CD4-positive, alpha-beta T cell (primary cell): ENCODE data around the gene C4BPB. TPM values are rescaled to one million over a fixed set of nuclear protein-coding genes. Genes with fewer than 3 reads are reported as not detected.

Source experiments
- ATAC-seq: fragments of 200-7000 bp; cut with Tn5 transposase; one replicate; pipeline ENCODE4 v1.10.0; 2022; ENCODE audit warnings: mild to moderate bottlenecking; ENCODE audit not compliant: poor library complexity
- CTCF ChIA-PET: fragments of 350-600 bp; sonication (Branson Sonifier 250); formaldehyde crosslinking; loops from one replicate; lab custom pipeline; 2021; ENCODE audit warnings: antibody characterized with exemption, inconsistent platforms; lab: Charles Lee
- POLR2A ChIA-PET: fragments of 350-600 bp; sonication (Branson Sonifier 250); formaldehyde crosslinking; loops from one replicate; lab custom pipeline; 2021; ENCODE audit warnings: antibody characterized with exemption, inconsistent platforms; lab: Charles Lee
- DNase-seq, 14 experiments: peaks; one replicate each; pipeline ENCODE4 v3.0.0-alpha.2; 2013 to 2020; ENCODE audit warnings: mixed read lengths in 2 of 14
- H3K27ac ChIP-seq, 2 donors: one replicate each; pipeline versions ENCODE4 v1.5.1 to v1.7.0; 2013; ENCODE audit warnings: low read length in 2 of 2, low read depth in 1 of 2, mild to moderate bottlenecking in 1 of 2
- H3K27me3 ChIP-seq, 2 experiments: 1 replicate in 1 of 2; 2 replicates in 1 of 2; pipeline versions ENCODE4 v1.6.1 to v1.7.0; 2013; ENCODE audit warnings: low read length in 2 of 2, control low read depth in 1 of 2, mild to moderate bottlenecking in 1 of 2, moderate library complexity in 1 of 2; ENCODE audit not compliant: insufficient read depth in 2 of 2, control insufficient read depth in 1 of 2
- H3K36me3 ChIP-seq: one replicate; pipeline ENCODE4 v1.6.1; 2013; ENCODE audit warnings: low read length, control low read depth; ENCODE audit not compliant: insufficient read depth
- H3K4me1 ChIP-seq: one replicate; pipeline ENCODE4 v1.6.1; 2013; ENCODE audit warnings: low read length, control low read depth; ENCODE audit not compliant: insufficient read depth
- H3K4me3 ChIP-seq: one replicate; pipeline ENCODE4 v1.5.1; 2013; ENCODE audit warnings: mild to moderate bottlenecking, low read length, moderate library complexity
- H3K9me3 ChIP-seq, 2 experiments: 1 replicate in 1 of 2; 2 replicates in 1 of 2; pipeline versions ENCODE4 v1.6.1 to v1.7.0; 2013; ENCODE audit warnings: low read length in 2 of 2, mild to moderate bottlenecking in 2 of 2, control low read depth in 1 of 2, moderate library complexity in 1 of 2; ENCODE audit not compliant: control insufficient read depth in 1 of 2, insufficient read depth in 1 of 2
- H3K27ac Mint-ChIP-seq: one replicate; pipeline ENCODE4 v1.8.0; 2020; ENCODE audit warnings: mixed read lengths
- H3K27me3 Mint-ChIP-seq: one replicate; pipeline ENCODE4 v1.8.0; 2021; ENCODE audit warnings: mixed read lengths
- H3K36me3 Mint-ChIP-seq: one replicate; pipeline ENCODE4 v1.8.0; 2021; ENCODE audit warnings: low read depth, mixed read lengths
- H3K4me1 Mint-ChIP-seq: one replicate; pipeline ENCODE4 v1.8.0; 2021; ENCODE audit warnings: low read depth, mixed read lengths
- H3K4me3 Mint-ChIP-seq: one replicate; pipeline ENCODE4 v1.8.0; 2020; ENCODE audit warnings: mild to moderate bottlenecking, mixed read lengths
- H3K9me3 Mint-ChIP-seq: one replicate; pipeline ENCODE4 v1.8.0; 2020; ENCODE audit warnings: mixed read lengths
- intact Hi-C, 2 experiments: fragments of 100-400 bp; cut with DNase I in 1 of 2; cut with micrococcal nuclease in 1 of 2; formaldehyde crosslinking; loops; one replicate each; pipeline versions ENCODE4 v1.15.1 to v1.9.0; 2023 to 2025; cut with DNase I, micrococcal nuclease
- total RNA-seq, 174 experiments: library from RNA in 2 of 174; stranded (reverse) in 2 of 174; gene quantifications; one replicate each; pipeline ENCODE4 v1.2.3 and lab custom pipeline; 2021 to 2026
- TF ChIP-seq, protein P1 (sequence below): fragments of 200-600 bp; IDR thresholded peaks from one replicate; pipeline ENCODE4 v1.8.0; 2022; ENCODE audit warnings: antibody characterized with exemption, mild to moderate bottlenecking

C4BPB gene
- total RNA-seq, 2 experiments from 2014 or later, result 1.6 to 2.1 TPM

- ATAC-seq (no peak), DNase-seq (no peak)
- intact Hi-C loops, result loop anchor here in 1 of 2 experiments (10.0 kb wide), 1 partner anchor 698 kb away; the partner anchor contains the start of gene CD46
- Mint-ChIP-seq H3K9me3 (no peaks in the 10 kb centered on the region), H3K27ac (no peak overlapping the region), H3K27me3 (no peaks in the 10 kb centered on the region), H3K36me3 (peaks cover 7% of the 10 kb centered on the region), H3K4me3 (no peak overlapping the region), H3K4me1 (peaks cover 29% of the 10 kb centered on the region)
- H3K36me3 ChIP-seq, result no peaks in the 10 kb centered on the region
- H3K4me3 ChIP-seq, result no peak overlapping the region
- no peaks in the 10 kb centered on the region for H3K9me3 ChIP-seq
- H3K27me3 ChIP-seq, result no peaks in the 10 kb centered on the region
- CTCF ChIA-PET, result interaction anchor here (0.7 kb wide), 1 partner anchor 28 kb away, joined by 3 read pairs; no protein-coding TSS in a partner anchor
- no peak overlapping the region for H3K27ac ChIP-seq
- TF ChIP-seq, protein P1, sequence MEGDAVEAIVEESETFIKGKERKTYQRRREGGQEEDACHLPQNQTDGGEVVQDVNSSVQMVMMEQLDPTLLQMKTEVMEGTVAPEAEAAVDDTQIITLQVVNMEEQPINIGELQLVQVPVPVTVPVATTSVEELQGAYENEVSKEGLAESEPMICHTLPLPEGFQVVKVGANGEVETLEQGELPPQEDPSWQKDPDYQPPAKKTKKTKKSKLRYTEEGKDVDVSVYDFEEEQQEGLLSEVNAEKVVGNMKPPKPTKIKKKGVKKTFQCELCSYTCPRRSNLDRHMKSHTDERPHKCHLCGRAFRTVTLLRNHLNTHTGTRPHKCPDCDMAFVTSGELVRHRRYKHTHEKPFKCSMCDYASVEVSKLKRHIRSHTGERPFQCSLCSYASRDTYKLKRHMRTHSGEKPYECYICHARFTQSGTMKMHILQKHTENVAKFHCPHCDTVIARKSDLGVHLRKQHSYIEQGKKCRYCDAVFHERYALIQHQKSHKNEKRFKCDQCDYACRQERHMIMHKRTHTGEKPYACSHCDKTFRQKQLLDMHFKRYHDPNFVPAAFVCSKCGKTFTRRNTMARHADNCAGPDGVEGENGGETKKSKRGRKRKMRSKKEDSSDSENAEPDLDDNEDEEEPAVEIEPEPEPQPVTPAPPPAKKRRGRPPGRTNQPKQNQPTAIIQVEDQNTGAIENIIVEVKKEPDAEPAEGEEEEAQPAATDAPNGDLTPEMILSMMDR, result no peak
- POLR2A ChIA-PET, result no interaction called here
- peaks cover 16% of the 10 kb centered on the region for H3K4me1 ChIP-seq
Measured at GRCh38 chr1:207056673-207057072, 32.0 kb upstream of the C4BPB start.

DNA sequence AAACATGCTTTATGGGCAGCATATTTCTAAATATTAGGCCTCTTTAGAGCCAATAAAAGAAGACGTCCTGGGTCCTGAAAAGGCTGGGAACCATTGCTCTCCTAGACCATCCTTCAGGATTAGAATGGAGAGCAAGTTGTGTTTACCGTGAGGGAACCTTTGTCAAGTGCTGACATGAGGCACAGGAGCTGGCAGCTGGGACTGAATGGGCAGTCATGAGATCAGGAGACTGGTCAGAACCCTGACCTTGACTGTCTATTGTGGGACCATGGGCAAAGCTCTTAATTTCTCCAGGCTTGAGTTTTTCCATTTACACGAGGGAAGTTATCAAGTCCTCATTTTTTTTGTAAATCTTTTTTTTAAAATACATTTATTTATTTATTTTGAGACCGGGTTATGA, 30.4 kb upstream of the C4BPB start:
- peaks cover 5% of the 10 kb centered on the region for H3K4me1 ChIP-seq
- H3K36me3 Mint-ChIP-seq, result peaks cover 16% of the 10 kb centered on the region
- H3K4me3 ChIP-seq, result no peak overlapping the region
- CTCF ChIA-PET, result no interaction called here
- peaks cover 3% of the 10 kb centered on the region for H3K36me3 ChIP-seq
- no peak for ATAC-seq
- H3K4me3 Mint-ChIP-seq, result no peak overlapping the region
- H3K27ac ChIP-seq, result no peak overlapping the region
- TF ChIP-seq, protein P1, result no peak
- H3K9me3 ChIP-seq, result no peaks in the 10 kb centered on the region
- intact Hi-C loops, result loop anchor here in 1 of 2 experiments (10.0 kb wide), 1 partner anchor 697 kb away; the partner anchor contains the start of gene CD46
- no peaks in the 10 kb centered on the region for H3K9me3 Mint-ChIP-seq
- POLR2A ChIA-PET, result no interaction called here
- no peaks in the 10 kb centered on the region for H3K27me3 ChIP-seq
- H3K27ac Mint-ChIP-seq, result no peak overlapping the region
- no peaks in the 10 kb centered on the region for H3K27me3 Mint-ChIP-seq
- no peak for DNase-seq
- H3K4me1 Mint-ChIP-seq, result peaks cover 14% of the 10 kb centered on the region

DNA sequence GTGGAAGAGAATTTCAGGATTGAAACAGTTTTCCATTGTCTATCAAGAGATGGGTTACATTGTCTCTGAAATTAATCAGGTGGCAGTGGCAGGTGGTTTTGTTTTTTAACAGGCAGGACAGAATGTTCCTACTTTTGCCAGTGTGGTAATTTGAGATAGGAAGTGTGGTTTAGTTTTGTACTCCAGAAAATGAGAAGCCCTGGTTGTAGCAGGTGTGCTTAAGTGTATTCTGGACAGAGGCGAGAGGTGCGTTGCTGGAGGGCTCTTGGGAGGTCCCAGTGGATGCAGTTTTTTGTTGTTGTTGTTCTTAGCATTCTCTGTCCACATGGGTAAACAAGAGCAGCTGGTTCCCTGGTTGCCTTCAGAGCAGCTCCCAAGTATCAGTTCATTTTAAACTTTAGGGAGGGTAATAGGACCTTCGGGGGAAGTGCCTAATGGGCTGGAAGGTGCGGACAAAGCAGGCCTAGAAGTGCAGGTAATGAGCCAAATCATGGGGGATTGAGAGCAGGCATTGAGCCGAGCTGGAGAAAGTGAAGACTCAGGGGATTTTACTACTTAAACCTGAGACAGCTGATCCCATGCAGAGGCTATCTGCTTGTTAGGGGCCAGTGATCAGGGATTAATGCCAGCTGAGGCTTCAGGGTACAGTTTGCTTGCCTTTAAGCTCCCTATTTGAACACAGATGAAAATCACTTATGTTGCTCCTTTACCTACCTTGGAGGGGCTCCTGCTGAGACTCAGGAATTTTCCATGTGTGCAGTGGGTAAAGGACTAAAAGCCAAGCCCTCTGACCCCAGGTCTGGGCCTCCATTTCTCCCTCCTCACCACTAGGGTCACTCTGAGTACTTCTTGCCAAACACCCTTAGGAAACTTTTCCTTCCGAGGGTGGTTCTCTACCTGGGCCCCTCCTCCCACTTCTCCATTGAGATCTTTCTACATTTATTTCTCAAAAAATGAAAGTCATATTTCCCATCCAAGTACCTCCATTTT, 29.5 kb upstream of the C4BPB start:
- no peaks in the 10 kb centered on the region for H3K27me3 ChIP-seq
- no peak overlapping the region for H3K4me3 Mint-ChIP-seq
- H3K27me3 Mint-ChIP-seq, result no peaks in the 10 kb centered on the region
- ChIA-PET POLR2A (no interaction called here), CTCF (interaction anchor here (4.5 kb wide), 1 partner anchor 10 kb away, joined by 12 read pairs; no protein-coding TSS in a partner anchor)
- no peaks in the 10 kb centered on the region for H3K9me3 ChIP-seq
- H3K4me1 Mint-ChIP-seq, result peaks cover 10% of the 10 kb centered on the region
- H3K27ac ChIP-seq, result no peak overlapping the region
- TF ChIP-seq, protein P1, result no peak
- H3K36me3 Mint-ChIP-seq, result peaks cover 23% of the 10 kb centered on the region
- H3K9me3 Mint-ChIP-seq, result no peaks in the 10 kb centered on the region
- no peak overlapping the region for H3K4me3 ChIP-seq
- no peak for DNase-seq
- intact Hi-C loops, result loop anchor here in 1 of 2 experiments (10.0 kb wide), 1 partner anchor 696 kb away; the partner anchor contains the start of gene CD46
- ATAC-seq, result no peak
- H3K27ac Mint-ChIP-seq, result no peak overlapping the region
- H3K36me3 ChIP-seq, result peaks cover 8% of the 10 kb centered on the region
- no peaks in the 10 kb centered on the region for H3K4me1 ChIP-seq
